ENCODE data around the gene HDGFL2.
A peak's percentile ranks its signal among the peaks of the same experiment; 100 is the strongest.

Gene HDGFL2

DNA sequence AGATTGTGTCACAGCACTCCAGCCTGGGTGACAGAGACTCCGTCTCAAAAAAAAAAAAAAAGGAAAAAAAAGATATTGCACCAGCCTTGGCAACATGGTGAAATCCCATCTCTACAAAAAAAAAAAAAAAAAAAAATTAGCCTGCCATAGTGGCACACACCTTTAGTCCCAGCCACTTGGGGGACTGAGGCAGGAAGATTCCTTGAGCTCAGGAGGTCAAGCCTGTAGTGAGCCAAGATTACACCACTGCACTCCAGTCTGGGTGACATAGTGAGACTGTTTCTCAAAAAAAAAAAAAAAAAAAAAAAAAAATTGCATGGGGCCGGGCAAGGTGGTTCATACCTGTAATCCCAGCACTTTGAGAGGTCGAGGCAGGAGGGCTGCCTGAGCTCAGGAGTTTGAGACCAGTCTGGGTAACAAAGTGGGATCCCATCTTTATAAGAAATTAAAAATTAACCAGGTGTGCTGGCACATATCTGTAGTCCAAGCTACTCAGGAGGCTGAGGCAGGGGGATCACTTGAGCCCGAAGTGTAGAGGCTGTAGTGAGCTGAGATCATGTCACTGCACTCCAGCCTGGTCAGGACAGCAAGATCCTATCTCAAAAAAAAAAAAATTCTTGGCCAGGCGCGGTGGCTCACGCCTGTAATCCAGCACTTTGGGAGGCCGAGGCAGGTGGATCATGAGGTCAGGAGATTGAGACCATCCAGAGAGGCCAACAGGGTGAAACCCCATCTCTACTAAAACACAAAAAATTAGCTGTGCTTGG is 7.1 kb upstream of the HDGFL2 start:
- no peak for DNase-seq (ENCODE audit: low spot score)

GRCh38 chr19:4467835-4468234 is 4.3 kb upstream of the HDGFL2 start:
- no peak for DNase-seq (ENCODE audit: low spot score)

DNA sequence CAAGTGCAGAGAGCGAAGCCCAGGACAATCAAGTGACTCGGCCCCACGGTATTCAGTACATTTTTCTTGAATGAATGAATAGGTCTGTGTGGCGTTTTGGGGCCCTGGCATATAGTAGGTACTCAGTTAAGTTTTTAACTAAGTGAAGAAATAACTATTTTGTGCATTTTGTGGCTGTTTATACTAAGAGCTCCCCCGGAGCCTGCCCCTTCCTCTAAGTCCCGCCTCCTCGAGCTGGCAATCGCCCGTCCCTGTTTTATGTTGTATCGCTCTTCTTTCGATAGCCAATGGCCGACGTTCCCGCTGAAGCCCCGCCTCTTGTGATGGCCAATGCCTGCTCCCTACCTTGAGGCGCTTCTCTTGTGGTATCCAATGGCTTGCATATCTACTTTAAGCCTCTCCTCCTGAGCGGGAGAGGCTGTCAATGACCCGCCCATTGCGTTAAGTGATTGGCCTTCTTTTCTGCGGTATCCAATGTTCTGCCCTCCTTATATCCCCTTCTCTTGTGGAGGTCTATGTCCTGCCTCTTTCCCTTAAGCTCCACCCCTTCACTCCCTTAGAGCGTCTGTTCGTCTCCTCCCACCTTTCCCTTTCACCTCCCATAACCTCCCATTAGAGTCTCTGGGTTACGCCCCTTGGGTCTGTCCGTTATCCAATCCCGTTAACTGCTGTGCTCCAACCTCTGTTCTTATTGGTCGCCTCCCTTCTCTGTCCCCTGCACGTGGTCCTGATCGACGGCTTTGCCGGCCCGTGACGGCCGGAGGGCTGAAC is 509 bp upstream of the HDGFL2 start:
- DNase-seq (ENCODE audit: low spot score) = peak; percentile 100

- no peak for DNase-seq (ENCODE audit: low spot score)
Observed at GRCh38 chr19:4473011-4473762, 1.1 kb downstream of the HDGFL2 start.

- no peak for DNase-seq (ENCODE audit: low spot score)
Observed at GRCh38 chr19:4473763-4474513, 1.8 kb downstream of the HDGFL2 start.

- peak; percentile 89 for DNase-seq (ENCODE audit: low spot score)
Observed at GRCh38 chr19:4474514-4475022, 2.5 kb downstream of the HDGFL2 start.

- no peak for DNase-seq (ENCODE audit: low spot score)
Observed at GRCh38 chr19:4477034-4477801, 5.1 kb downstream of the HDGFL2 start.

DNA sequence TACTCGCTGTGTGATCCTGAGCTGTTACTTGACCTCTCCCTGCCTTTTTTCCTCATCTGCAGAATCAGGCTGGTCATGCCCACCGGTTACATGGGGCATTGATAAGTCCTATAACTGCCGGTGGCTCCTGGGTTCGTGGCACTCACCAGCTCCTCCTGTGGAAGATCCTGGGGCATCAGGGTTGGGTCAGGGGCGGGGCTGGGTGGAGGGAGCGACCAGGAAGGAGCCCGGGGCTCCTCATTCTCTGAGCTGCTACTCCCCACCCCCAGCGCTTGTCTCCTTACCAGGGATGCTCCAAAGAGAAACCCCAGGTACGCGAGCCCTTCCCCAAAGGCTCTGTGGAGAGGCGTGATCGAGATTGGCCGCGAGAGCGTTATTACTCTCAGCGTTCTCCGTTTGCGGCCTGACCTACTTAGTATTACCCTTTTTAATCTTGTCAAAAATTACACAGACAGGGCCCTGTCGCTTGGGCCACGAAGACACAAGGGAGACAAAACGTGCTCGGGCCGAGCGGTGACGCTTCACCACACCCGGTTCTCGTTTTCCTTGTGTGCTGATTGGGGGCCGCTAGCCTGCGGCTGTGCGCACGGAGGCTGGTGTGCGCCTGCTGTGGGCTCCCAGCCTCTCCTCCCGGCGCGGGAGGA is 10.7 kb downstream of the HDGFL2 start:
- no peak for DNase-seq (ENCODE audit: low spot score)

GRCh38 chr19:4483385-4483784 is 11.3 kb downstream of the HDGFL2 start:
- DNase-seq (ENCODE audit: low spot score) = no peak

DNA sequence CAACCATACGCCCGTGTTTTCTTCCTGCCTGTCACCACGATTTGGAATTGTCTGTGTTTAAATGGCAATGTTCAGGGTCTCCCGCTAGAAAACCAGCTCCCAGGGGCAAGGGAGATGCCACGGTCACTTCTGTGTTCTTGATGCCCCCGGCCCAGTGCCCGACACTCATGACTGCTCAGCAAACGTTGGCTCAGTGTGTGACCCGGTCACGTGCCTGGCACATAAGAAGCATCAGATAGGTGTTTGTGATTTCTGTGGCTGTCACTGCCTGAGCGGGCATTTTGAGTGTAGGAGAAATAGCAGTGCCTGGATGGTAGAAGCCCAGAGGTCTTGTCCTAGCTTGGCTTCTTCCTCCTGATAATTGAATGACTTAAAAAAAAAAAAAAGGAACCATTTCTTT is 15.5 kb downstream of the HDGFL2 start:
- no peak for DNase-seq (ENCODE audit: low spot score)

- no peak for DNase-seq (ENCODE audit: low spot score)
Observed at GRCh38 chr19:4488496-4488895, 16.4 kb downstream of the HDGFL2 start.

- DNase-seq (ENCODE audit: low spot score) = no peak
Observed at GRCh38 chr19:4491446-4491845, 19.3 kb downstream of the HDGFL2 start.

- no peak for DNase-seq (ENCODE audit: low spot score)
Observed at GRCh38 chr19:4492337-4493103, 20.4 kb downstream of the HDGFL2 start.

DNA sequence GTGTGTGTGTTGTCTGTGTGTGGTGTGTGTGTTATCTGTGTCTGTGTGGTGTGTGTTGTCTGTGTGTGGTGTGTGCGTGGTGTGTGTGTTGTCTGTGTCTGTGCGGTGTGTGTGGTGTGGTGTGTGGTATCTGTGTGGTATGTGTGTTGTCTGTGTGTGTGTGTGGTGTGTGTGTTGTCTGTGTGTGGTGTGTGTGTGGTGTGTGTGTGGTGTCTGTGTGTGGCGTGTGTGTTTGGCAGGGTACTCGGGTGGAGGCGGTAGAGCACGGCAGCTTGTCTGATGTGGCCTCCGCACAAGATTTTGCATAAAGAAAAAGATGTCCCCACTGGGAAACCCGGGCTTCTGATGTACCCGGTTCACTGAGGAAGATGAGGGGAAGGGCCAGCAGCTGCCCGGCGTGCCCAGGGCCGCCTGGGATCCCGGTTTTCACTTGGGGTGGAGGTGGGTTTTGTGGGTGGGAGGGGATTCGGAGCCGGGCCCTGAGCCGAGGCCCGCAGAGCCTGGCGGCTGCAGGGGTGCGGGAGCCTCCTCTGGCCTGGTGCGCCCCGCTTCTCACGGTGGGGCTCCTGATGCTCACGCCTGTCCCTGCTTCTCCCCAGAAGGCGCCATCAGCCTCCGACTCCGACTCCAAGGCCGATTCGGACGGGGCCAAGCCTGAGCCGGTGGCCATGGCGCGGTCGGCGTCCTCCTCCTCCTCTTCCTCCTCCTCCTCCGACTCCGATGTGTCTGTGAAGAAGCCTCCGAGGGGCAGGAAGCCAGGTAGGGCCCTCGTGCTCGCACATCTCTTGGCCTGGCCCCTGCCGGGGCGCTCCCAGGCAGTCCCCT is 21.2 kb downstream of the HDGFL2 start:
- DNase-seq (ENCODE audit: low spot score) = no peak

DNA sequence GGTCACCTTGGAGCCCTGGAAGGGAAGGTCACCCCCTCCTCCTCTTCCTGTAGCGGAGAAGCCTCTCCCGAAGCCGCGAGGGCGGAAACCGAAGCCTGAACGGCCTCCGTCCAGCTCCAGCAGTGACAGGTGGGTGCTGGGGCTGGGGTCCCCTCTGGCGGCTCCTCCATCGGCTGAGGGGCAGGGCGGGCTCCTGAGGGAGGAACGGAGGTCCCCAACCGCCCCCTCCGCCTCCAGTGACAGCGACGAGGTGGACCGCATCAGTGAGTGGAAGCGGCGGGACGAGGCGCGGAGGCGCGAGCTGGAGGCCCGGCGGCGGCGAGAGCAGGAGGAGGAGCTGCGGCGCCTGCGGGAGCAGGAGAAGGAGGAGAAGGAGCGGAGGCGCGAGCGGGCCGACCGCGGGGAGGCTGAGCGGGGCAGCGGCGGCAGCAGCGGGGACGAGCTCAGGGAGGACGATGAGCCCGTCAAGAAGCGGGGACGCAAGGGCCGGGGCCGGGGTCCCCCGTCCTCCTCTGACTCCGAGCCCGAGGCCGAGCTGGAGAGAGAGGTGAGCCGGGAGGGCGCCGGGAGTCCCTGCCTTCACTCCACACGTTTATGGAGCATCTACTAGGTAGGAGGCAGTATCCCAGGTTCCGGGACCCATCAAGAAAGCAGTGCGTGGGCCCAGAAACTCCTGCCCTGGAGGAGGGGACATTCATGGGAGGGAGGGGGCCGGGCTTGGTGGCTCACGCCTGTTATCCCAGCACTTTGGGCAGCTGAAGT is 22.0 kb downstream of the HDGFL2 start:
- DNase-seq (ENCODE audit: low spot score) = no peak

GRCh38 chr19:4494691-4495064 is 22.6 kb downstream of the HDGFL2 start:
- no peak for DNase-seq (ENCODE audit: low spot score)

DNA sequence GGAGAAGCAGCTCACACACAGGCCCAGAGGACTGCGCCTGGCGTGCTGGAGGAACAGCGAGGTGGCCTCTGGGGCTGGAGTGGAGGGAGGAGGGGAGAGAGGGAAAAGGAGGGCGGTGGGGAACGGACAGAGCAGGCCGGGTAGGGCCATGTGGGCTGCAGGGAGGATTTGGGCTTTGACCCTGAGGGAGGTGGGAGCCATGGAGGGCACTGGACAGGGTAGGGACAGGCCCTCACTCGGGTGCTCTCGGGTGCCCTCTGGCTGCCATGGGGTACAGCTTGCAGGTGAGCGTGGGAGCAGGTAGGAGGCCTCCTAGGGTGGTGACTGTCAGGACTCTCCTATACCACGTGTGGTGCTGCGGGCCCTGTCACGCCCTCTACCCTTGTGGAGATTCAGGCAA is 23.4 kb downstream of the HDGFL2 start:
- no peak for DNase-seq (ENCODE audit: low spot score)

GRCh38 chr19:4496304-4496703 is 24.2 kb downstream of the HDGFL2 start:
- no peak for DNase-seq (ENCODE audit: low spot score)

Measured in SK-N-DZ (cell line).